Gastrocnemius medialis (tissue), 4 donors: Measurements from ENCODE around the gene ZMAT5. TPM values are rescaled to one million over a fixed set of nuclear protein-coding genes. Genes with fewer than 3 reads are reported as not detected.

Experiments used
- ATAC-seq, 2 donors: fragments of 150-250 bp; one replicate each; pipeline ENCODE4 v1.9.1; 2016
- DNase-seq, 2 donors: peaks; one replicate each; pipeline ENCODE4 v3.0.0-alpha.2; 2019
- H3K27ac ChIP-seq, 4 donors: fragments of 200-600 bp; sonication (generic); 1 replicate in 1 of 4; 2 replicates in 3 of 4; pipeline ENCODE4 v1.5.1; 2016 to 2018; ENCODE audit warnings: mild to moderate bottlenecking in 2 of 4, moderate library complexity in 1 of 4
- H3K27me3 ChIP-seq, 3 donors: fragments of 200-600 bp; sonication (generic) in 2 of 3; 1 replicate in 1 of 3; 2 replicates in 2 of 3; pipeline versions ENCODE4 v1.5.1 to v1.6.0; 2016 to 2019; ENCODE audit warnings: mild to moderate bottlenecking in 1 of 3, moderate library complexity in 1 of 3
- H3K36me3 ChIP-seq, 2 donors: fragments of 200-600 bp; sonication (generic) in 1 of 2; one replicate each; pipeline ENCODE4 v1.5.1; 2017 to 2018
- H3K4me1 ChIP-seq, 2 donors: fragments of 200-600 bp; sonication (generic) in 1 of 2; one replicate each; pipeline ENCODE4 v1.5.1; 2016 to 2017; ENCODE audit warnings: mild to moderate bottlenecking in 2 of 2
- H3K4me3 ChIP-seq, 4 donors: fragments of 200-600 bp; sonication (generic) in 3 of 4; 1 replicate in 1 of 4; 2 replicates in 3 of 4; pipeline ENCODE4 v1.5.1; 2016 to 2019; ENCODE audit warnings: mild to moderate bottlenecking in 2 of 4
- H3K9me3 ChIP-seq, 3 donors: fragments of 200-600 bp; sonication (generic) in 2 of 3; 1 replicate in 1 of 3; 2 replicates in 2 of 3; pipeline ENCODE4 v1.5.1; 2016 to 2019
- CTCF ChIP-seq, 5 experiments: fragments of 450-650 bp in 3 of 5; fragments of 200-600 bp in 2 of 5; sonication (generic) in 2 of 5; IDR thresholded peaks in 4 of 5; conservative IDR thresholded peaks in 1 of 5; 1 replicate in 4 of 5; 2 replicates in 1 of 5; pipeline ENCODE4 v1.5.1; 2016 to 2019; ENCODE audit warnings: antibody characterized with exemption in 5 of 5, mild to moderate bottlenecking in 3 of 5, moderate library complexity in 3 of 5
- POLR2A ChIP-seq, 2 donors: fragments of 450-650 bp; IDR thresholded peaks; one replicate each; pipeline ENCODE4 v1.6.1; 2017; ENCODE audit warnings: antibody characterized with exemption in 2 of 2, mild to moderate bottlenecking in 2 of 2, moderate library complexity in 2 of 2
- in situ Hi-C, 4 donors: fragments of 200-750 bp; cut with MboI; loops; one replicate each; pipeline versions ENCODE4 v1.15.0 to v1.8.0; 2017; ENCODE audit warnings: low sequenced_read_pairs in 4 of 4
- intact Hi-C: fragments of 100-400 bp; cut with DNase I; formaldehyde crosslinking; loops from one replicate; pipeline ENCODE4 v1.15.1; 2023; ENCODE audit warnings: low total_unique reads
- total RNA-seq, 4 donors: library from RNA; depleted of rRNA; stranded (reverse); fragments of >200 nt; gene quantifications; one replicate each; pipeline versions ENCODE4 v1.1.0 to v1.2.3, GENCODE V29; 2016

Gene ZMAT5
- total RNA-seq, 4 donors from 2014 or later: 23.8 to 38.6 (median 33.8) TPM

GRCh38 chr22:29684244-29684643 lies 82.6 kb downstream of the ZMAT5 start:
- ATAC-seq (no peak), DNase-seq (no peak)
- peaks cover 0 to 1% of the 10 kb centered on the region in 2 donors for H3K4me1 ChIP-seq
- in situ Hi-C loops (loop anchor here in 2 of 4 donors (25.0 kb wide), 1 partner anchor 328 kb away; no protein-coding TSS in a partner anchor), intact Hi-C loops (no loop called here)
- H3K27me3 ChIP-seq: no peaks in the 10 kb centered on the region
- peaks cover 0 to 67% of the 10 kb centered on the region in 2 donors for H3K36me3 ChIP-seq
- TF ChIP-seq POLR2A (IDR thresholded peaks at IDR 0.05): no peak
- TF ChIP-seq CTCF (IDR thresholded peaks at IDR 0.05 in 4 of 5, conservative IDR thresholded peaks at IDR 0.05 in 1 of 5): no peak
- no peak overlapping the region for H3K27ac ChIP-seq
- no peak overlapping the region for H3K4me3 ChIP-seq
- H3K9me3 ChIP-seq: no peaks in the 10 kb centered on the region

GRCh38 chr22:29683536-29683935 lies 83.3 kb downstream of the ZMAT5 start:
- no peak for DNase-seq
- TF ChIP-seq CTCF (IDR thresholded peaks at IDR 0.05 in 4 of 5, conservative IDR thresholded peaks at IDR 0.05 in 1 of 5): no peak
- no peak for TF ChIP-seq POLR2A (IDR thresholded peaks at IDR 0.05)
- Histone ChIP-seq H3K9me3 (no peaks in the 10 kb centered on the region), H3K4me1 (no peaks in the 10 kb centered on the region), H3K36me3 (peaks cover 0 to 74% of the 10 kb centered on the region in 2 donors), H3K4me3 (no peak overlapping the region), H3K27me3 (no peaks in the 10 kb centered on the region), H3K27ac (no peak overlapping the region)
- in situ Hi-C loops (loop anchor here in 2 of 4 donors (25.0 kb wide), 1 partner anchor 329 kb away; no protein-coding TSS in a partner anchor), intact Hi-C loops (no loop called here)
- no peak for ATAC-seq

Other genes with a start within 250 kb of the ZMAT5 start
- 10 to 100 TPM; 38.4 to 71.4 (median 56.3) TPM for gene THOC5, start 213.2 kb downstream of the ZMAT5 start, total RNA-seq
- 1 to 10 TPM; 1.5 to 5.0 (median 2.0) TPM for gene NIPSNAP1, start 185.9 kb downstream of the ZMAT5 start, total RNA-seq
- gene NF2, start 163.4 kb downstream of the ZMAT5 start, total RNA-seq: 10 to 100 TPM; 34.7 to 66.3 (median 48.2) TPM
- gene CABP7, start 47.0 kb downstream of the ZMAT5 start, total RNA-seq: not detected
- gene UQCR10, start 362 bp upstream of the ZMAT5 start, total RNA-seq: 100 to 1,000 TPM; 119 to 261 (median 179) TPM
- 10 to 100 TPM; 26.4 to 45.2 (median 35.6) TPM for gene ASCC2, start 71.3 kb upstream of the ZMAT5 start, total RNA-seq
- 10 to 100 TPM; 36.6 to 42.1 (median 37.1) TPM for gene MTMR3, start 116.2 kb upstream of the ZMAT5 start, total RNA-seq